GF-D8 (cell line): ENCODE data around the gene GNAQ.

Experiments
- DNase-seq: peaks from one replicate; lab custom pipeline; 2025; lab: John Stamatoyannopoulos, UW

The GNAQ gene

DNA sequence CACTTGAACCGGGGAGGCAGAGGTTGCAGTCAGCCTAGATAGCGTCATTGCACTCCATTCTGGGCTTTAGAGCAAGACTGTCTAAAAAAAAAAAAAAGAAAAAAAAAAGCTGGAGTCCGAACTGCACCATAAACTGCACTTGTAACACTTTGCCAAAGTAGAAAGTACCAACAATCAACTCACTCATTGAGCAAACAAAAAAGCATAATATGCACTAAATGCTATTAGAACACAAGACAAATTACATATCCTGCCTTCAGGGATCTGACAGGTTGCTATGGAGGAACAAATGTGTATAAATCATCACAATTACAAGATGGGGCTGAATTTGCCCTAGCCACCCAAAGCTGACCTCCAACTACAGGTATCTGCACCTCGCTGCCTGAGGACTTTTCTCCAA is 27.9 kb downstream of the GNAQ start:
- no peak for DNase-seq

DNA sequence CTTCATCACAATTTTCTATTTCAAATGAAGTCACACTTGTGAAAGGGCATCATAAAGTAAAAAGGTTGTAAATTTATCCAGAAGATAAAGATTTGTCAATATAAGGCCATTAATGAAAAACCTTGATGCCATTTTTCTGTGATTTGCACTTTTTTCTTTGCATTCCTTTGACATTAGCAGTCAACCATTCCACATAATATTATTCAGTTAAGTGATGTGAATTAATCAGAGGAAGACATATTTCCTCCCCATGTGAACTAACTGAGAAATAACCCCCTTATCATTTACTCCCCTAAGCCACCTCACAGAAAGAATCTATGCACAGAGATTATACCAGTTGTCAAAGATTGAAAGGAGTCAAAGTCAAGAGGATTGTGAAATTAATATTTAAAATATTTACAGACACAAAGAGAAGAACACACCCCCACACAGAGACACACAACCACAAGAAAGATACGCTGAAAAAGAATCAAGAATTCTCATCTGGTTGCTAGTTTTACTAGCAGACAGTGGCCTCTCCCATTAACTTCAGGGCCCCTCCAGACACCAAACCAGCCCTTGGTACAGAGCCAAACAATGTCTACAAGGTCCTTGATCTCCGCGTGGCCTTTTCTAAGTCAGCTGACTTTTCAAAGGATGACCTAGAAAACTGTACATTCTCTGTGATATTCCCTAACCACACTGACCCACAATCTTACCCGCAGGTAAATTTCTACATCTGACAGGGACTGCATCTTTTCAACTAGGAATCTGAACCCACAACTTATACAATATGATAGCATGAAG is 29.5 kb downstream of the GNAQ start:
- DNase-seq, result no peak

GRCh38 chr9:78000221-78000620 is 31.4 kb downstream of the GNAQ start:
- no peak for DNase-seq

DNA sequence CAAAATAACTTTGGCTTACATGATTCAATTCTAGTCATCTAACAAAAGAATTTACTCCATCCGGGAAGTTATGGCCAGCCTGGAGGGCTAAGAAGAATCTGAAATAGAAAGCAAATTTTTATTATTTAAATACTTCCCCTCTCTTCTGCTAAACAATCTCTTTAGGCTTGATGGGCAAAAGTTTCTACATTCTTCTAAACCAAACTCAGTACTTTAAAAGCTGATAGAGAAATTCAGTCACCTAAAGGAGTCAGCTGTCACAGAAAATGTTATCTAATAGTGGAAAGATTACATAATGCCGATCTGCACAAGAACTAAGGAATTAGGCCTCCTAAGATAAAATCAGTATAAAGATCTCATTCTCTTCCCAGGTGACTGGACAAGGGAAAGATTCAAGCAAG is 32.4 kb downstream of the GNAQ start:
- DNase-seq, result peak; percentile 50

DNA sequence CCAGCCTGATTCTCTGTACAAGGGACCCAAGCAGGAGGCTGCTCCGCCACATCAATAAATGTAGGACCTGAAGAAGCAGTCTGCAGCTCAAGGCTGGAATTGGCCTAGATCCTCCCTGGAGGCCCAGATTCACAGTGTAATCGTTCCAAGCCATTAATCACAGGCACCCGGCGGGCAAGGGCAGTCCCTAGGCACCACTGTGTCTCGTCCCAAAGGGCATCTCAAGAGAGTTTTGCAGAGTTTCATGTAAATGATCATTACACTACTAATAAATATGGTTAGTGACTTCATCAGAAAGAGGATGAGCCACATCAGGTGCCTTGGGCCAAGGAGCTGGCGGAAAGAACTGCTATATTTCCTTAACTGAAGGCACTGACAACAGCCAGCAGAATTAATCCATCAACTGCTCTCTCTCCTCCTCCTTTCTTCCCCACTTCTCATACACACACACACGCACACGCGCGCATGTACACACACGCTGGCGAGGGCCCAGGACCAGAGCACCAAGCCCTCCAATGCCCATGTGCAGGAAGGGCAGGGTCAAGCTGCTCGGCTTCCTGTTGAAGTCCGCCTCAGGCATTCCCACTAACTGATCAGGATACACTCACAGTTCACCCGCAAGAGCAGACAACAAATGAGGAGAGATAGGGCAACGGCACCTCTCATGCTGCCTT is 33.9 kb downstream of the GNAQ start:
- DNase-seq, result no peak

GRCh38 chr9:77996696-77997095 is 34.9 kb downstream of the GNAQ start:
- DNase-seq, result no peak

DNA sequence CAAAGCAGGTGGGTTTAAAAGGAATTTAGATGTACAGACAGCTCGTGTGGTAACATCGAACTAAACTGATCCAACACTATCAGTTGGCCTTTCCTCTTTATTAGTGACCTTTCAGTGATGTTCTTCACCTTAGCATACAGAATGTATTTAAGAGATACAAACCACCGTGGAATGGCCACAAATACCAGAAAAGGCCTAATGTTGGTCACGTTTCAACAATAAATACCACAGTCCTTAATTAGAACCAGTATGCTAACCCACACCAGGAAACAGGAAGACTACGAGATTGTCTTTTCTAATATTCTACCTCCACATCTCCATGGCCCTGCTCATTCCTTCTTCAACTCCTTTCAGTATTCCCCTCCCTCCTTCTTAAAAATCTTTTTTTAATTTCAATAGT is 40.4 kb downstream of the GNAQ start:
- no peak for DNase-seq

DNA sequence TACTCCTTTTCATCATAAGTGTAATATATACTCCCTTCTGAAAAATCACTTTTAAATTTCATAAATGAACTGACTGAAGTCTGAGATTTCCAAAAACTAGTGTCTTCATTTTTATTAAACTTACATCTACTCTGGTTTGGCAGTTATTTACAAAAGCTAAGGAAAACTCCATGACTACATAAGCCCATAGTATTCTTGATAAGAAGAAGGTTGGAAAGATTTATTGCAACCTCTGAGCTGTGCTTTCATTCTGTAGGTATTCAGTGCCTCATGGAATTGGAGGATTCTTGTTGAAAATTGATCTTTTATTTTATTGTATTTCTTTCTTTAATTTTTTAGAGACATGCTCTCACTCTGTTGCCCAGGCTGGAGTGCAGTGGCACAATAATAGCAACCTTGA is 41.7 kb downstream of the GNAQ start:
- DNase-seq, result no peak

- DNase-seq, result no peak
Measured at GRCh38 chr9:77989458-77989857, 42.2 kb downstream of the GNAQ start.

- DNase-seq, result peak; percentile 24
Measured at GRCh38 chr9:77988630-77989029, 43.0 kb downstream of the GNAQ start.

DNA sequence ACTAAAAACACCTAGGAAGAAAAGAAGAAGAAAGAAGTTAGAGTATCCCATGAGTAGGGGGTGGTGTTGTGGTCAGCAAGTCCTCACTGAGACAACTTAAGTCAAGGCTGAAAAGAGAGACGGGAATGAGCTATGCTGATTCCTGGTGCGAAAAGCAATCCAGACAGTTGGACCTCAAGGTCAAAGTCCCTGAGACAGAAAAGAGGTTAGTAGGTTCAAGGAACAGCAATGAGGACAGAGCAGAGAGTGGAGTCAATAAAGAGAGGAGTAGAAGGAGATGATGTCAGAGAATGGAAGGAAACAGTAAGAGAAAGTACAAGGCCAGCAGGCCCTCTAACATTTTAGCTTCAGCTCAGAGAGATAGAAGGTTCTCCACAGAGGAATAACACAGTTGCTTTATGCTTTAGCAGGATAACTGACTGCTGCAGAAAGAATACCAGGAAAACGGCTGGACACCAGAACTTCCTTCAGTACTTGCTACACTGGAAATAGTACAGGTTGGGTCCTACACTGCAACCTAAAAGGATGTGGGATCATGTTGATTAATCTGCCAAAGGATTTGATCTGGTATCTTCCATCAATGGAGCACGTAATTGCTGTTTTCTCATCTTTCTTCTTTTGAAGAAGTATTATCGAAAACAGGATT is 43.6 kb downstream of the GNAQ start:
- no peak for DNase-seq

- DNase-seq, result peak; percentile 78
Measured at GRCh38 chr9:77987081-77987656, 44.4 kb downstream of the GNAQ start.

- DNase-seq, result no peak
Measured at GRCh38 chr9:77985996-77986395, 45.6 kb downstream of the GNAQ start.

DNA sequence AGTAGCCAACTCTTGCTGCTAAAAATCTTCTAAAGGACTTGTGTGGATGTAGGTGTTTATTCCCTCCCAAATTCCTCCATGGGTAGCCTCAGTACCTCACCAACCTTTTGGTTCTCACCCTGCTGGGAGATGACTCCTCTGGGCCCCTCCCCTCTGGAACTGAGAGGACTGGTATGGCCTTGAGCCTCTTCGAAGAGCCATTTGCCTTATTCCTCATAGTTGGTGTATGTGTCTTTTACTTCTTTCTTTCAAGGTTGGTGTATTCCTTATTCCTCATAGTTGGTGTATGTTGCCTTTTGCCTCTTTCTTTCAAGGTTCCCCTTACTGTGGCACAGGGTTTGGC is 48.3 kb downstream of the GNAQ start:
- DNase-seq, result no peak

DNA sequence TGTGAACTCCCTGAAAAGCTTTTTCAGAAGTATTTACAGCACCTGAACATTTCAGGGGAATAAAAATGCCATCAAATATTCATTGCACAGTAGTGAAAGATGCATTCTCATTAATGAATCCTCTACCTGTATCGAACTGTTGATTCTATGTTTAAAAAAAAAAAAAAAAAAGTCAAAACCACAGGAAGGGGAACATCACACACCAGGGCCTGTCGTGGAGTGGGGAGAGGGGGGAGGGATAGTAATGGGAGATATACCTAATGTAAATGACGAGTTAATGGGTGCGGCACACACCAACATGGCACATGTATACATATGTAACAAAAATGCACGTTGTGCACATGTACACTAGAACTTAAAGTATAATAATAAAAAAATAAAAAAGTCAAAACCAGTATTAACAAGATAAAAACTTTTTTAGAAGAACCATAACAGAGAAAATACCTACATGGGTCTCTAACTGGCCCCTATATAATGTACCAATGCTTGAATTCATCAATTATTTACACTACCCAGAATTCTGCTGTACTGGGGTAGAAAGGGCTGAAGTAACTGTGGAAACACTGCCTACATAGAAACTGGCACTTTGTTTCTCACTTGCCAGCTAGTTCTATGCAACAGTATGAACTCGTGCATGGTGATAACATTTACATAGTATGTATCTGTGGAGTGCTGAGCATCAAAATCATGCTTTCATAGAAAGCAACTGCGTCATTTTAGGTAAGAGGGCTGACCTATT is 48.9 kb downstream of the GNAQ start:
- DNase-seq, result no peak

DNA sequence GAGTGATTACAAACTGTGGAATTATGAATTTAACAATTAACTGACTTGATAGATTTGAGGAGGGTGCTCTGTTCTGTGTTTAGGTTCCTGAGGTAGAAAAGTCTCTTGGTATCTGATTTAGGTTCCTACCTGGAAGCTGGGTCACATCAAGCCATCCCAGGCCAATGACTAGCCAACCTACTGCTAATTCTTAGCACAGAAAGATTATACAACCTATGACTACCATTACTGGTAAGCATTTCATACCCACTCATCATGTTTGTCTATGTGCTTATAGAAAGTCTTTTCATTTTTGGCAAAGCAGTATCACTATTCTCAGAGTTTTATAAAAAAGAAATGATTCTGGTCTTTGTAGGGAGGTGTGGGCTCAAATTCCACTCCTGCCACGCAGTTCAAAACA is 49.7 kb downstream of the GNAQ start:
- no peak for DNase-seq

GRCh38 chr9:77981332-77981731 is 50.3 kb downstream of the GNAQ start:
- peak; percentile 59 for DNase-seq

DNA sequence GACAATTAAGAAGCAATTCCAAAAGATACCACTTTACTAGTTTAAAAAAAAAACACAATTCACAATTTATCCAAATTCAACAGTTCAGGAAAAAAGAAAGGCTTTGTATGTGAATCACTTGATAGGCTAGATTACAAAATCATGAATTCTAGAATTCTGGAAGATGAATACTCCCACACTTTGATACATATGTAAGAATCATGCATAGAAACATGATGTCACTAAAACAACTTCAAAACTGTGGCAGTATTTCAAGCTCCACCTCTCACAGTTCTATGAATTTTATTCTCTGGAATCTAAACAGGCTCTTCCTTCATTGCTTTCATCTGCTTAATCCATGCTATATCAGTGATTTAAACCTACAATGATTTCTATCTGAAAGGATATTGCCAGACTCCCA is 51.0 kb downstream of the GNAQ start:
- DNase-seq, result no peak

GRCh38 chr9:77978086-77978781 is 53.4 kb downstream of the GNAQ start:
- peak; percentile 35 for DNase-seq

- peak; percentile 83 for DNase-seq
Measured at GRCh38 chr9:77977210-77977611, 54.4 kb downstream of the GNAQ start.

DNA sequence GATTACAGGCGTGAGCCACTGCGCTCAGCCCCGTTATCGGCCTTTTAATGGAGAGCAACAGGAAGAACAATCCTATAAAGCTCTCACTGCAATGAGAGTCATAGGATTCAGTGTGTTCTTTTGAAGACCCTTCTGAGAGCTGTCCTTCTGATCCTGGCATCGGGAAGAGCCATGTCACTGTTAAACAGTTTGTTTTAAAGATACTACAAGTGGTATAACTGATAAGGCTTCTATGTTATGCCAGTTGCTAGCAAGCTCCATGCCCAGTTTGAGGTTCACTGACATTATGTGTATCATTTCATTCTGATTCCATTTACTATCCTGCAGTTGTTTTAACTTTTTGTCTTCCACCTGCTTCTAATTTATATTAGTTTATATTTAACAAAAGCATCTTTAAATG is 55.8 kb downstream of the GNAQ start:
- no peak for DNase-seq

DNA sequence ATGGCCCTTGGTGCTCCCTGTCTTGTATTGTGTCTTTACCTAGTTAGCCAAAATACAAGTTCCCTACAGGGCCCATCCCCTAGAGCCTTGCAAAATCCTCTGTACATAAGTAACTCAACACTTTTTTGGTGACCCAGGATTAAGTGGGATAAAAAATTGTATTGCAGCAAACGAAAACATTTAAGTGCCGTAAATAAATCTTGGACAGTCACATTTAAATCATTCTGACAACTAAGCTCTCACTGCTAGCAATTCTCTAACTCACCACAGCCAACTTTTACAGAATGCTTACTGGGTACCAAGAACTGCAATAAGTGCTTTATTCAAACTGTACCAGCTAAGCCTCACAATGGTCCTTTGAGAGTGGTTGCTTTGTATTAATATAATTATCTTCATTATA is 56.6 kb downstream of the GNAQ start:
- no peak for DNase-seq
